Mesenchymal stem cell (in vitro differentiated cells and primary cell): Measurements from ENCODE around the gene HSFX1. TPM values are rescaled to one million over a fixed set of nuclear protein-coding genes. Genes with fewer than 3 reads are reported as not detected.
"Not testable (repeated sequence)": the region's sequence is repeated elsewhere in the genome, so short reads cannot be mapped to it uniquely, and the experiment has no call there.

Experiments used
- DNase-seq: peaks from one replicate; pipeline ENCODE4 v3.0.0-alpha.2; 2013
- H2AFZ ChIP-seq: one replicate; pipeline ENCODE4 v1.6.1; 2013; ENCODE audit warnings: low read depth, mild to moderate bottlenecking, control low read depth, inconsistent platforms, low read length, moderate library complexity
- H2AK5ac ChIP-seq: 2 replicates; pipeline ENCODE4 v1.6.1; 2013; ENCODE audit warnings: low read length, moderate library complexity, mild to moderate bottlenecking, inconsistent platforms; ENCODE audit not compliant: severe bottlenecking
- H2BK120ac ChIP-seq: one replicate; pipeline ENCODE4 v1.6.1; 2013; ENCODE audit warnings: low read depth, mild to moderate bottlenecking, inconsistent platforms, low read length, moderate library complexity
- H2BK12ac ChIP-seq, 2 experiments: one replicate each; pipeline ENCODE4 v1.6.1; 2013; ENCODE audit warnings: inconsistent platforms in 2 of 2, low read length in 2 of 2, mild to moderate bottlenecking in 2 of 2, moderate library complexity in 2 of 2, control low read depth in 1 of 2
- H2BK15ac ChIP-seq: one replicate; pipeline ENCODE4 v1.6.1; 2013; ENCODE audit warnings: mild to moderate bottlenecking, low read depth, inconsistent platforms; ENCODE audit not compliant: poor library complexity, severe bottlenecking
- H2BK5ac ChIP-seq: 2 replicates; pipeline ENCODE4 v1.6.1; 2013; ENCODE audit warnings: low read depth, mild to moderate bottlenecking, low read length, control low read depth, inconsistent platforms; ENCODE audit not compliant: poor library complexity, severe bottlenecking
- H3K14ac ChIP-seq, 2 experiments: one replicate each; pipeline ENCODE4 v1.6.1; 2013; ENCODE audit warnings: inconsistent platforms in 2 of 2, low read length in 2 of 2, control low read depth in 1 of 2, mild to moderate bottlenecking in 1 of 2, moderate library complexity in 1 of 2
- H3K18ac ChIP-seq, 2 experiments: one replicate each; pipeline ENCODE4 v1.6.1; 2013; ENCODE audit warnings: inconsistent platforms in 2 of 2, low read length in 2 of 2, control low read depth in 1 of 2, low read depth in 1 of 2, mild to moderate bottlenecking in 1 of 2
- H3K23ac ChIP-seq, 2 experiments: one replicate each; pipeline ENCODE4 v1.6.1; 2013; ENCODE audit warnings: inconsistent platforms in 2 of 2, low read length in 2 of 2, mild to moderate bottlenecking in 2 of 2, moderate library complexity in 2 of 2, control low read depth in 1 of 2
- H3K27ac ChIP-seq: 2 replicates; pipeline ENCODE4 v1.5.1; 2013; ENCODE audit warnings: mild to moderate bottlenecking, moderate library complexity, low read length, control low read depth, inconsistent platforms; ENCODE audit not compliant: poor library complexity, severe bottlenecking
- H3K27me3 ChIP-seq, 2 experiments: 2 replicates each; pipeline versions ENCODE4 v1.6.1 to v1.7.0; 2013; ENCODE audit warnings: low read length in 2 of 2, mild to moderate bottlenecking in 2 of 2, moderate library complexity in 2 of 2, control low read depth in 1 of 2, inconsistent platforms in 1 of 2; ENCODE audit not compliant: control insufficient read depth in 1 of 2, insufficient read depth in 1 of 2
- H3K36me3 ChIP-seq, 2 experiments: 2 replicates each; pipeline versions ENCODE4 v1.6.1 to v1.7.0; 2013; ENCODE audit warnings: low read length in 2 of 2, control low read depth in 1 of 2, inconsistent platforms in 1 of 2, low read depth in 1 of 2, mild to moderate bottlenecking in 1 of 2; ENCODE audit not compliant: insufficient read depth in 2 of 2, control insufficient read depth in 1 of 2
- H3K4ac ChIP-seq, 2 experiments: one replicate each; pipeline ENCODE4 v1.6.1; 2013; ENCODE audit warnings: inconsistent platforms in 2 of 2, low read length in 2 of 2, mild to moderate bottlenecking in 2 of 2, moderate library complexity in 2 of 2, control low read depth in 1 of 2, low read depth in 1 of 2
- H3K4me1 ChIP-seq: 2 replicates; pipeline ENCODE4 v1.6.1; 2013; ENCODE audit warnings: low read depth, low read length, control low read depth; ENCODE audit not compliant: control insufficient read depth, insufficient read depth
- H3K4me2 ChIP-seq: 2 replicates; pipeline ENCODE4 v1.6.1; 2013; ENCODE audit warnings: low read length, mild to moderate bottlenecking, inconsistent platforms; ENCODE audit not compliant: poor library complexity, severe bottlenecking
- H3K4me3 ChIP-seq, 2 experiments: 2 replicates each; pipeline versions ENCODE4 v1.5.1 to v1.7.0; 2013; ENCODE audit warnings: low read length in 2 of 2, mild to moderate bottlenecking in 2 of 2, control low read depth in 1 of 2, low read depth in 1 of 2; ENCODE audit not compliant: insufficient read depth in 1 of 2
- H3K79me1 ChIP-seq: replicated peaks from 2 replicates; pipeline ENCODE4 v1.6.1; 2013; ENCODE audit warnings: mild to moderate bottlenecking, control low read depth, low read length, inconsistent platforms; ENCODE audit not compliant: poor library complexity, severe bottlenecking
- H3K9ac ChIP-seq: 2 replicates; pipeline ENCODE4 v1.7.0; 2013; ENCODE audit warnings: mild to moderate bottlenecking, low read length, moderate library complexity
- H3K9me3 ChIP-seq: 2 replicates; pipeline ENCODE4 v1.7.0; 2013; ENCODE audit warnings: mild to moderate bottlenecking, low read length; ENCODE audit not compliant: control insufficient read depth
- H4K8ac ChIP-seq: one replicate; pipeline ENCODE4 v1.6.1; 2013; ENCODE audit warnings: inconsistent platforms, mild to moderate bottlenecking, low read length, moderate library complexity
- H4K91ac ChIP-seq: one replicate; pipeline ENCODE4 v1.6.1; 2013; ENCODE audit warnings: mild to moderate bottlenecking, low read length, inconsistent platforms
- WGBS: methylation state at CpG from one replicate; pipeline ENCODE4 v1.1.7; 2013; ENCODE audit warnings: mixed read lengths; 5-methylcytosine and 5-hydroxymethylcytosine counted together
- polyA plus RNA-seq, 2 experiments: library from polyadenylated mRNA; stranded (reverse); fragments of 200-250 nt; gene quantifications; one replicate each; pipeline ENCODE4 v1.2.3, GENCODE V29; 2013

HSFX1 gene
- polyA plus RNA-seq (2013, experiment 1 of 2), result 0.22 TPM
- 0.14 TPM for polyA plus RNA-seq (2013, experiment 2 of 2)

- not testable (repeated sequence) for H3K79me1 ChIP-seq, H2AK5ac ChIP-seq, H3K27me3 ChIP-seq, H3K14ac ChIP-seq, H3K4ac ChIP-seq, H2BK120ac ChIP-seq, H3K18ac ChIP-seq, DNase-seq, H4K91ac ChIP-seq, H2BK5ac ChIP-seq, H3K4me3 ChIP-seq, H2AFZ ChIP-seq, H3K9ac ChIP-seq, H3K36me3 ChIP-seq, H2BK15ac ChIP-seq, H3K27ac ChIP-seq, H3K9me3 ChIP-seq, H3K4me1 ChIP-seq, H2BK12ac ChIP-seq, H4K8ac ChIP-seq, H3K23ac ChIP-seq, H3K4me2 ChIP-seq
- WGBS, result no CpG with 5 or more reads among the region's 17 CpGs
Measured at GRCh38 chrX:149773768-149774167, at the start of gene HSFX1. Gene HSFX1, plus strand, starts transcription at chrX:149774068. Its CDS starts 614 bp downstream, at chrX:149774682.

- H3K18ac ChIP-seq, H3K9ac ChIP-seq, H2BK5ac ChIP-seq, H2BK120ac ChIP-seq, H3K36me3 ChIP-seq, H2BK15ac ChIP-seq, H3K79me1 ChIP-seq, H3K4me1 ChIP-seq, H4K8ac ChIP-seq, H3K4ac ChIP-seq, H3K23ac ChIP-seq, H3K9me3 ChIP-seq, H2AFZ ChIP-seq, H3K27ac ChIP-seq, H2AK5ac ChIP-seq, H2BK12ac ChIP-seq, DNase-seq, H3K14ac ChIP-seq, H4K91ac ChIP-seq, H3K27me3 ChIP-seq, H3K4me2 ChIP-seq, H3K4me3 ChIP-seq: not testable (repeated sequence)
- WGBS, result no CpG with 5 or more reads among the region's 7 CpGs
Measured at GRCh38 chrX:149727308-149727707, 46.6 kb upstream of the HSFX1 start.

DNA sequence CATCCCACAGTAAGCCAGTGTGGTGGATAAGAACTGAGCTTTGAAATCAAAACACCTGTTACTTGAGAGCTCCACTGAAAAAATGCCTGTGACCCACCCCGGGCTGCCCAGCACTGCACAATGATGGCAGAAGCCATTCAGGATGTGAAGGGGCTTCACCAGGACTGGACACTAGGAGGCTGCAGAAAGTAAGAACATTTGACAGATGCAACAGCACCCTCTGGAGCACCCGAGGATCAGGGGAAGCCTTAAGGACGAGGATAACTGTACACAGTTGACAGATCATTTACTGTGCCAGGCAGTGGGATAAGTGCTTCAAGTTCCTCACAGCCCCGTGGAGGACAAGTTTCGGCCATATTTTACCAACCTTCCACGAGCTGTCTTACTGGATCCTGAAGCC, 31.6 kb upstream of the HSFX1 start:
- not testable (repeated sequence) for H3K9me3 ChIP-seq, H3K4me1 ChIP-seq, H3K4me2 ChIP-seq, H4K91ac ChIP-seq, H3K14ac ChIP-seq, H2BK120ac ChIP-seq, H3K4ac ChIP-seq, H2BK5ac ChIP-seq, DNase-seq, H3K36me3 ChIP-seq, H3K27ac ChIP-seq, H3K9ac ChIP-seq, H2AK5ac ChIP-seq, H2BK12ac ChIP-seq, H4K8ac ChIP-seq, H2BK15ac ChIP-seq, H2AFZ ChIP-seq, H3K18ac ChIP-seq, H3K79me1 ChIP-seq, H3K23ac ChIP-seq, H3K4me3 ChIP-seq, H3K27me3 ChIP-seq
- no CpG with 5 or more reads among the region's 6 CpGs for WGBS

GRCh38 chrX:149746390-149747007, 27.4 kb upstream of the HSFX1 start:
- not testable (repeated sequence) for H2BK12ac ChIP-seq, H2AK5ac ChIP-seq, H3K18ac ChIP-seq, H4K91ac ChIP-seq, H3K23ac ChIP-seq, H2BK120ac ChIP-seq, H3K27me3 ChIP-seq, H3K4ac ChIP-seq, H3K4me1 ChIP-seq, H3K9me3 ChIP-seq, H2AFZ ChIP-seq, H3K9ac ChIP-seq, H2BK15ac ChIP-seq, DNase-seq, H3K36me3 ChIP-seq, H4K8ac ChIP-seq, H3K14ac ChIP-seq, H3K4me2 ChIP-seq, H2BK5ac ChIP-seq, H3K27ac ChIP-seq, H3K4me3 ChIP-seq, H3K79me1 ChIP-seq
- WGBS, result no CpG with 5 or more reads among the region's 6 CpGs
